HepG2 (cell line): ENCODE results near the gene SLAIN2.

Experiments
- GABPA ChIP-seq, 2 experiments: IDR thresholded peaks; 2 replicates each; pipeline ENCODE4 v1.6.1; 2011 to 2016; ENCODE audit warnings: low read depth in 2 of 2, low read length in 1 of 2, missing biosample characterization in 1 of 2, missing genetic modification characterization in 1 of 2
- ZNF549 ChIP-seq: sonication (generic); formaldehyde crosslinking; IDR thresholded peaks from 2 replicates; pipeline ENCODE4 v1.5.0; 2020; ENCODE audit warnings: missing genetic modification reagents
- ZNF552 ChIP-seq: sonication (generic); formaldehyde crosslinking; IDR thresholded peaks from 2 replicates; pipeline ENCODE4 v1.9.0; 2022; ENCODE audit warnings: missing genetic modification reagents, mild to moderate bottlenecking, borderline replicate concordance
- TF ChIP-seq, protein P1 (sequence below): sonication (generic); formaldehyde crosslinking; IDR thresholded peaks from 2 replicates; pipeline ENCODE4 v1.5.0; 2020; ENCODE audit warnings: mild to moderate bottlenecking, missing genetic modification reagents, moderate library complexity
- TF ChIP-seq, protein P2 (sequence below): sonication (generic); formaldehyde crosslinking; IDR thresholded peaks from 2 replicates; pipeline ENCODE4 v1.4.0; 2020; ENCODE audit warnings: missing genetic modification reagents
- TF ChIP-seq, protein P3 (sequence below): sonication (generic); formaldehyde crosslinking; IDR thresholded peaks from 2 replicates; pipeline ENCODE4 v1.9.0; 2021; ENCODE audit warnings: missing genetic modification reagents, borderline replicate concordance

DNA sequence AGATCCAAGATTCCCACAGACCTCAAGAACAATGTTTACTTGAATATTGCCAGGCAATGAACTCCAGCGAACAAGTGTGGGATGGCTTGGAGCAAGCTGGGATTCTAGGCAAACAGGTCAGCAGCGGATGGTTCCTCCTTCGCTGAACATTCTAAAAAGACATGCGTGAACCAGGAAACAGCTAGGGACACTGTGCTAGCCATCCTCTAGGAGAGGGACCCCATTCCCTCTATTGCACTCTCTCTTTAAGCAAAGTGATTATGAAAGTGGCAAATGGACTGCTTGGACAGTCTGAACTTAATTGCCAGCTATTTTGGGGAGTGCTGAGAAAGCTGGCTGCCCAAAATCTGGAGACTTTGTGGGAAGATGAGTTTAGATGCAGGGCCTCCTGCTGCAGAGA is 41.8 kb upstream of the SLAIN2 start:
- TF ChIP-seq, protein P1, sequence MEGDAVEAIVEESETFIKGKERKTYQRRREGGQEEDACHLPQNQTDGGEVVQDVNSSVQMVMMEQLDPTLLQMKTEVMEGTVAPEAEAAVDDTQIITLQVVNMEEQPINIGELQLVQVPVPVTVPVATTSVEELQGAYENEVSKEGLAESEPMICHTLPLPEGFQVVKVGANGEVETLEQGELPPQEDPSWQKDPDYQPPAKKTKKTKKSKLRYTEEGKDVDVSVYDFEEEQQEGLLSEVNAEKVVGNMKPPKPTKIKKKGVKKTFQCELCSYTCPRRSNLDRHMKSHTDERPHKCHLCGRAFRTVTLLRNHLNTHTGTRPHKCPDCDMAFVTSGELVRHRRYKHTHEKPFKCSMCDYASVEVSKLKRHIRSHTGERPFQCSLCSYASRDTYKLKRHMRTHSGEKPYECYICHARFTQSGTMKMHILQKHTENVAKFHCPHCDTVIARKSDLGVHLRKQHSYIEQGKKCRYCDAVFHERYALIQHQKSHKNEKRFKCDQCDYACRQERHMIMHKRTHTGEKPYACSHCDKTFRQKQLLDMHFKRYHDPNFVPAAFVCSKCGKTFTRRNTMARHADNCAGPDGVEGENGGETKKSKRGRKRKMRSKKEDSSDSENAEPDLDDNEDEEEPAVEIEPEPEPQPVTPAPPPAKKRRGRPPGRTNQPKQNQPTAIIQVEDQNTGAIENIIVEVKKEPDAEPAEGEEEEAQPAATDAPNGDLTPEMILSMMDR: no peak
- TF ChIP-seq GABPA (IDR thresholded peaks at IDR 0.05; ENCODE audit: low read depth, low read length) (no peak), GABPA (CRISPR knock-in tag; IDR thresholded peaks at IDR 0.05; ENCODE audit: low read depth) (no peak), ZNF552 (no peak), ZNF549 (CRISPR knock-in tag) (no peak)
- TF ChIP-seq, protein P2, sequence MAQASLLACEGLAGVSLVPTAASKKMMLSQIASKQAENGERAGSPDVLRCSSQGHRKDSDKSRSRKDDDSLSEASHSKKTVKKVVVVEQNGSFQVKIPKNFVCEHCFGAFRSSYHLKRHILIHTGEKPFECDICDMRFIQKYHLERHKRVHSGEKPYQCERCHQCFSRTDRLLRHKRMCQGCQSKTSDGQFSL: no peak
- TF ChIP-seq, protein P3, sequence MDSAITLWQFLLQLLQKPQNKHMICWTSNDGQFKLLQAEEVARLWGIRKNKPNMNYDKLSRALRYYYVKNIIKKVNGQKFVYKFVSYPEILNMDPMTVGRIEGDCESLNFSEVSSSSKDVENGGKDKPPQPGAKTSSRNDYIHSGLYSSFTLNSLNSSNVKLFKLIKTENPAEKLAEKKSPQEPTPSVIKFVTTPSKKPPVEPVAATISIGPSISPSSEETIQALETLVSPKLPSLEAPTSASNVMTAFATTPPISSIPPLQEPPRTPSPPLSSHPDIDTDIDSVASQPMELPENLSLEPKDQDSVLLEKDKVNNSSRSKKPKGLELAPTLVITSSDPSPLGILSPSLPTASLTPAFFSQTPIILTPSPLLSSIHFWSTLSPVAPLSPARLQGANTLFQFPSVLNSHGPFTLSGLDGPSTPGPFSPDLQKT (CRISPR knock-in tag): no peak
